Measurements from ENCODE around the gene AKAP13. TPM values are rescaled to one million over a fixed set of nuclear protein-coding genes. Genes with fewer than 3 reads are reported as not detected.

The AKAP13 gene
- total and polyA plus RNA-seq, 2 of the 8 experiments (the other 6 are each of a cell fraction or from before 2014, with no cell fraction given) = 14.0 to 46.2 TPM

DNA sequence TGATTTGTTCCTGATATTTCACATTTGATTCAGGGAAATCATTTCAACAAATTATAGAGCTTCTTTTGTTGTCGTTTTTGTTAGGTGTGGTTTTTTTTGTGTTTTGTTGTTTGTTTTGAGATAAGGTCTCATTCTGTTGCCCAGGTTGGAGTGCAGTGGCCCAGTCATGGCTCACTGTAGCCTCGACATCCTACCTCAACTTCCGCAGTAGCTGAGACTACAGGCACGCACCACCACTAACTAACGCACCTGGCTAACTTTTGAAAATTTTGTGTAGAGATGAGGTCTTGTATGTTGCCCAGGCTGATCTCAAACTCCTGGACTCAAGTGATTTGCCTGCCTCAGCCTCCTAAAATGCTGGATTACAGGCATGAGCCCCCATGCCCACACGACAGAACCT lies 177.0 kb downstream of the AKAP13 start:
- no peak overlapping the region for H2BK20ac ChIP-seq (ENCODE audit: low read length)
- H2BK5ac ChIP-seq (ENCODE audit: low read depth, low read length) = no peak overlapping the region
- CTCF ChIA-PET (ENCODE audit: partially characterized antibody) = interaction anchor here (0.8 to 3.7 kb wide), 7 partner anchors 9 to 258 kb away, joined by 3 to 14 read pairs (median 3); no protein-coding TSS in a partner anchor
- H2BK120ac ChIP-seq (replicated peaks; ENCODE audit: low read depth, low read length) = no peak overlapping the region
- DNase-seq (ENCODE audit: low read depth in 1 of 2, low spot score in 2 of 2) (no peak), FAIRE-seq (no peak)
- H3K9me3 ChIP-seq (ENCODE audit: insufficient read depth in 2 of 2, low read depth in 1 of 2, low read length in 1 of 2) = peaks cover 4 to 5% of the 10 kb centered on the region in 2 experiments; a peak in 3 of 4 replicates
- H2BK12ac ChIP-seq (ENCODE audit: low read depth, low read length) = no peak overlapping the region
- no peak overlapping the region for H3K23ac ChIP-seq (ENCODE audit: insufficient read length)
- H4K91ac ChIP-seq (replicated peaks; ENCODE audit: insufficient read length, low read length) = no peak overlapping the region
- POLR2A ChIA-PET (ENCODE audit: partially characterized antibody) = interaction anchor here (1.8 kb wide), 1 partner anchor 16 kb away, joined by 4 read pairs; no protein-coding TSS in a partner anchor
- no peak overlapping the region for H3K18ac ChIP-seq (ENCODE audit: extremely low read depth, low read length)
- H3K9ac ChIP-seq (replicated peaks in 1 of 4; ENCODE audit: extremely low read depth in 1 of 4, low read depth in 3 of 4, low read length in 3 of 4) = no peak overlapping the region
- no peak overlapping the region for H3K4me2 ChIP-seq (ENCODE audit: insufficient read depth in 1 of 2, low read depth in 2 of 2, low read length in 2 of 2)
- no peak overlapping the region for H3K56ac ChIP-seq (replicated peaks; ENCODE audit: insufficient read length, low read depth, low read length)
- no peak overlapping the region for H3K4me3 ChIP-seq (ENCODE audit: extremely low read depth in 1 of 4, insufficient read depth in 2 of 4, low read depth in 3 of 4, low read length in 4 of 4)
- H2BK15ac ChIP-seq (ENCODE audit: low read length) = no peak overlapping the region
- H4K8ac ChIP-seq (ENCODE audit: extremely low read depth, insufficient read depth, low read length) = no peak overlapping the region
- no peak overlapping the region for H2AK5ac ChIP-seq (ENCODE audit: low read depth, low read length)
- H3K79me1 ChIP-seq (ENCODE audit: low read depth, low read length) = no peaks in the 10 kb centered on the region
- peaks cover 0 to 9% (median 3%) of the 10 kb centered on the region in 4 experiments; a peak in 3 of 8 replicates for H3K36me3 ChIP-seq (ENCODE audit: control insufficient read depth in 2 of 4, insufficient read depth in 4 of 4, low read length in 3 of 4)
- H3K79me2 ChIP-seq (ENCODE audit: control insufficient read depth in 1 of 2, insufficient read depth in 2 of 2, low read length in 2 of 2) = no peaks in the 10 kb centered on the region
- H4K5ac ChIP-seq (ENCODE audit: insufficient read length, low read depth, low read length) = no peak overlapping the region
- no peak overlapping the region for H3K27ac ChIP-seq (ENCODE audit: low read depth, low read length)
- H3K23me2 ChIP-seq (ENCODE audit: low read depth, low read length) = no peaks in the 10 kb centered on the region
- no peak overlapping the region for H3K14ac ChIP-seq (ENCODE audit: insufficient read length)
- peaks cover 0 to 6% (median 3%) of the 10 kb centered on the region in 4 experiments; a peak in 2 of 7 replicates for H3K4me1 ChIP-seq (replicated peaks in 1 of 4; ENCODE audit: control insufficient read depth in 3 of 4, insufficient read depth in 4 of 4, low read length in 3 of 4)
- H3K4ac ChIP-seq (replicated peaks; ENCODE audit: insufficient read length, low read depth, low read length) = no peak overlapping the region
- no peak overlapping the region for H2AFZ ChIP-seq (ENCODE audit: low read length)
- 84% methylated on average over 6 of the region's 6 CpGs; no CpG with 5 or more reads in 1 of the 2 experiments for whole genome bisulfite sequencing, 2 experiments (ENCODE audit: extremely low coverage in 1 of 2, insufficient coverage in 1 of 2, insufficient read length in 1 of 2, insufficient replicate concordance in 2 of 2, low coverage in 1 of 2, low lambda C conversion rate in 2 of 2, missing lambda C conversion rate in 1 of 2)
- no peaks in the 10 kb centered on the region for H3K27me3 ChIP-seq (replicated peaks in 1 of 4; ENCODE audit: control insufficient read depth in 3 of 4, extremely low read depth in 1 of 4, insufficient read depth in 3 of 4, low read length in 3 of 4)
- peaks cover 0 to 1% of the 10 kb centered on the region in 2 experiments for H4K20me1 ChIP-seq (replicated peaks in 1 of 2; ENCODE audit: control insufficient read depth in 1 of 2, insufficient read depth in 2 of 2, low read length in 2 of 2)
- TF ChIP-seq ATF2 (IDR thresholded peaks at IDR 0.05; ENCODE audit: low read length) = no peak
- no peak for TF ChIP-seq BRCA1 (IDR thresholded peaks at IDR 0.05; ENCODE audit: low read depth, low read length)
- no peak for TF ChIP-seq CBX5 (IDR thresholded peaks at IDR 0.05; ENCODE audit: low read depth, low read length)

Data from H1 (cell line).